Inferior parietal cortex (tissue), 1 donor: Measurements from ENCODE around the gene CDS2.

Source experiments
- DNase-seq: peaks from one replicate; pipeline ENCODE4 v3.0.0-alpha.2; 2016; ENCODE audit errors: extremely low spot score

CDS2 gene

GRCh38 chr20:5119143-5119434 lies 7.7 kb upstream of the CDS2 start:
- DNase-seq: no peak

GRCh38 chr20:5119435-5120184 lies 7.2 kb upstream of the CDS2 start, which contains the start of gene PCNA:
Gene PCNA, minus strand, starts transcription at chr20:5119958. Its CDS starts 160 bp downstream, at chr20:5119798.
- peak; percentile 94 for DNase-seq

GRCh38 chr20:5120185-5120476 lies 6.7 kb upstream of the CDS2 start:
- DNase-seq: no peak

GRCh38 chr20:5122873-5123260 lies 3.9 kb upstream of the CDS2 start:
- no peak for DNase-seq

DNA sequence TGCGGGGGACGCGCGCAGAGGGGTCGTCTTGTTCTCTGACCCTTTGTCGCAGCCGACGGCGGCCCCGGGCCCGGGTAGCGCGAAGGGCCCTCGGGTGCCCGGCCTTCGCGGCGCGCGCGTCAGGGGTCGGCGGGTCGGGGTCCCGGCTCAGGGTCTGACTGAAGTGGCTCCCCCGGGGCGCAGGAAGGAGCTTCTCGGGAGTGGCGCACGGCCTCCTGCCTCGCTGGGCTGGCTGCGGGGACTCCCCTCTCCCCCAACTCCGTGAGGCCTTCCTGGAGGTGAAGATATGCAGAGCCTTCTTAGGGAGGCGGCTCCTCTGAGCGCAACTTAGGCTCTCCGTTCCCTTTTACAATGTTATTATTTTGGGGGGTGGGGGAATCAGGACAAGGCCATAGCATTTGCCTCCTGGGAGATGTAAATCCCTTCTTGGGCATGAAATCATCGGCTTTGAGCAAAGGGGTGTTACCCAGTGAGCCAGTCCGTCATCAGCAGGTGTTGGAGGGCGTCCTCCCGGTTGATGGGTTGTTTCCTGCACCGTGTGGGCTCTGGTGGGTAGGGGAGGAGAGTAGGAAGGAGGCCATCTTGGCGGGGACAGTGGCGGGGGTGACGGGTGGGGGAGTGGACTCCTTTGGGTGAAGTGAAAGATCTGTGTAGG lies 523 bp downstream of the CDS2 start:
- DNase-seq: no peak

- no peak for DNase-seq
Measured at GRCh38 chr20:5127859-5128424, 1.1 kb downstream of the CDS2 start.

DNA sequence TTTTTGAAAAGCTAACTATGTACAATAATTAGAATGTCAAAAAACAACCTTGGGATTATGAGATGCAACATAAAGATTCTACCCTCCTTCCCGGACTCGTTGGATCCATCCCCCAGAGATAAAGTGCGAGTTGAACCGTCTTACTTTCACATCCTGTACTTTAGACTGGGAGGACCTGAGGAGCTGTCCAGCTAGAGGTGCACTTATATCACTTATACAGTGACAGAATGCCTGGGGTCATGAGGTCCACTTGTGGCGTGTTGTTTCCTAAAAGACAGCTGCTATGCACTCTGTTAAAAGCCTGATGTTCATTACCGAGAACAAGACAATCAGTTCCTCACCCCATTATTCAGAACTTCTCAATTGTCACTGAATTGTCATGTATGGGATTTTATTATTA lies 2.1 kb downstream of the CDS2 start:
- DNase-seq: no peak

GRCh38 chr20:5131502-5131901 lies 4.7 kb downstream of the CDS2 start:
- no peak for DNase-seq

- DNase-seq: no peak
Measured at GRCh38 chr20:5133998-5134397, 7.2 kb downstream of the CDS2 start.

DNA sequence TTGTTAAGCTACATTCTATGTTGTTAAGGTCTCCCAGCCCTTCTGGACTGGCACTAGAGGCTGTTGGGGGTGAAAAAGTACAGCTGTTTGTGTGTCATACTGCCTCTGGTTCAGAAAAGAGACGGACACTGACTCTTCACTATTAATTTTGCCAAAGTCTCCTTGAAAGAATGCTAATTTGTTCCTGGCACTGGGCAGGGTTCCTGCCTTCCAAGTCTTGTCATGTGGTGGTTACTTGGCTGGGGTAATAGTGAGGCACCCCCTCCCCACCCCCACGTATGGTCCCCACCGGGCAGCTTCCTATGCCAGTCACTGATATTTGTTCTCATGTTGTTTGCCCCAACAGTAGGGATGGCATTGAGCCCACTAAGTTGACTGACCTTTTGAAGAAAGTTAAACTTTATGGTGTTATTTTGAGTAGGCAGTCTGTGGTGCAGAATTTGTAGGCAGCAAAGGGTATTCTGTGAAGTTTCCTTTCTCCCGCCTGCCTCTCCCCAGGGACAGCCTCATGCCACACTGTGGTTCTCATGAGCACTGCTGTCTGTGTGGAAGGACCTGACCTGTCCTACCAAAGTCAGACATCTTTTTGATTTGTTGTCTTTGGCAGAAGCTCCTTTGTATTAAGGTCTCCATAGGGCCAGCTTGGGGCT lies 8.7 kb downstream of the CDS2 start:
- DNase-seq: peak; percentile 43

GRCh38 chr20:5136096-5136495 lies 9.3 kb downstream of the CDS2 start:
- no peak for DNase-seq

DNA sequence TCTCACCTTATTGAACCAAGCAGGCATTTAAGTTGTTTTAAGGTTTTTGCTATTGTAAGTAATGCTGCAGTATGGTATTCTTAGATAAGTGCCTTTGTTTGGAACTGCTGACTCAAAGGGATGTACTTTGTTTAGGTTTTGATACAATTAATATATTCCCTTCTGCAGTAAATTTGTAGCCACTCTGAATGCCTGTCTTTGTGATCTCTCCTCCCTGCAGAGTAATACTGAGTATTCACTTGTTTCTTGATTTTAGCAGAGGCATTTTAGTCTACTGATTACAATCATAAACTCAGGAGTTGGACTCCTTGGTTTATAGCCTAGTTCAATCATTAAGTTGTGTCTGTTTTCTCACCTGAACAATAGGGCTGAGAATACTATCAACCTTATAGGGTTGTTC lies 13.4 kb downstream of the CDS2 start:
- DNase-seq: no peak

GRCh38 chr20:5141615-5142014 lies 14.8 kb downstream of the CDS2 start:
- peak; percentile 63 for DNase-seq

GRCh38 chr20:5143851-5144250 lies 17.0 kb downstream of the CDS2 start:
- DNase-seq: no peak

DNA sequence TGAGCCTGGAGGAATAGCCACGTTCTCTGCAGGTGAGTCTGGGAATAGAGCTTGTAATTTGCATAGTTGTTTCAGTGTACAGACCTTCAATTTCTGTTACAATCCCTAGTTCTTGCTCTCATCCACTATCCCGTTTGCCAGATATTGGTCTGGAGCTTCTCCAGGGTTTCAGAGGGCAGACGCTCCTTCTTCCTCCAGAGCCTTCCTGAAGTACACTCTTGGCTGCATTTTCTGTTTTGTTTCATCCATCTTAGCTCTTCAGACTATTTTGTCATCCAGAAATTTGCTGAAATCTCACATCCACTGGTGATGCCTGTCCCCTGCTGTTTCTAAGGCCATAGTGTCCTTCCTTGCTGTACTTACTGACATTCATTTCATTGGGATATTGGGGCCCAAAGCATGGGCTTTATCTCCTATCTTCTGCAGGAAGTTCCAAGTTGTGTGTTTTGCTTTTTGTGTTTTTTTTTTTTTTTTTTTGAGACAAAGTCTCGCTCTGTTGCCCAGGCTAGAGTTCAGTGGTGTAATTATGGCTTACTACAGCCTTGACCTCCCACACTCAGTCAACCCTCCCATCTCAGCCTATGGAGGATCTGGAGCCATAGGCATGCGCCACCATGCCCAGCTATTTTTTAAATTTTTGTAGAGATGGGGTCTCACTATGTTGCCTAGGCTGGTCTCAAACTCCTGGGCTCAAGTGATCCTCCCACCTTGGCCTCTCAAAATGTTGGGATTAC lies 18.7 kb downstream of the CDS2 start:
- no peak for DNase-seq

- DNase-seq: no peak
Measured at GRCh38 chr20:5146099-5146668, 19.4 kb downstream of the CDS2 start.

DNA sequence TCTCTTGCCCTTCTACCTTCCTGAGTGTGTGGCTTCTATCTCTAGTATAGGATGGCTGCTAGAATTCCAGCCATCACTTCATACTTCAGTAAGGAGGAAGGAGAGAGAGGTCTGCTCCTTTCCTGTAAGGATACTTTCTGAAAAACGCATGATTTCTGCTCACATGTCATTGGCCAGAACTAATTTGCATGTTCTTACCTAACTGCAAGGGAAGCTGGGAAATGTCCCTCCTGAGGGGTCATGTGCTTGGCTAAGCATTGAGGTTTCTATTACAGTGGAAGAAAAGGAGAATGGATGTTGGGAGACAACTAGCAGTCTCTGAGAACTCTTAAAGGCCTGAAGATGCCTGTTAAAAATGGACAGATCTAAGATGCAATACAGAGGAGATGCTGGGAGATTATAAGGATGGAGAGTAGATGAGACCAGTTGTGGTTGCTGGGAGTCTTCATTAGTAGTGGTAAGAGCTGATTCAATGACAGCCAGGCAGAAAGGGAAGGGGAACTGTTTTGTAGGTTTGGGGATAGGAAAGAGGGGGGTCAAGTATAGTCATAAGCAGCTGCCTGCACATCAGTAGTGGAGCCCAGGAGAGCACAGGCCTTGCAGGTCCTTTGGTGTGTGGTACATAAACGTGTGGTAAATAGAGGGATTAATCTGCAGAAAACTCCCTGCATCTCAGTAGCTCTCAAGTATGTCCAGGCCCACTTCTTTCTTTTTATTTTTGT lies 20.2 kb downstream of the CDS2 start:
- DNase-seq: no peak

GRCh38 chr20:5148581-5148980 lies 21.8 kb downstream of the CDS2 start:
- no peak for DNase-seq

DNA sequence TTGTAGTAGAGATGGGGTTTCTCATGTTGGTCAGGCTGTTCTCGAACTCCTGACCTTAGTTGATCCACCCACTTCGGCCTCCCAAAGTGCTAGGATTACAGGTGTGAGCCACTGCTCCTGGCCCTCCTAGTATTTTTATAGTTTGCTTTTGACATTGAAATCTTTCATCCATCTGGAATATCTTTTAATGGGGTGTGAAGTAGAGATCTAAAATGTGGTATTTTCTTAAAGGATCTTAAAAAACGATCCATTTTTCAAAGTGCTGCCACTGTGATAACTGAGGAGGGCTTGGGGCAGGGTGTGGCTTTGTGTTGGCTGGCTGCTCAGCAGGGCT lies 23.1 kb downstream of the CDS2 start:
- no peak for DNase-seq

DNA sequence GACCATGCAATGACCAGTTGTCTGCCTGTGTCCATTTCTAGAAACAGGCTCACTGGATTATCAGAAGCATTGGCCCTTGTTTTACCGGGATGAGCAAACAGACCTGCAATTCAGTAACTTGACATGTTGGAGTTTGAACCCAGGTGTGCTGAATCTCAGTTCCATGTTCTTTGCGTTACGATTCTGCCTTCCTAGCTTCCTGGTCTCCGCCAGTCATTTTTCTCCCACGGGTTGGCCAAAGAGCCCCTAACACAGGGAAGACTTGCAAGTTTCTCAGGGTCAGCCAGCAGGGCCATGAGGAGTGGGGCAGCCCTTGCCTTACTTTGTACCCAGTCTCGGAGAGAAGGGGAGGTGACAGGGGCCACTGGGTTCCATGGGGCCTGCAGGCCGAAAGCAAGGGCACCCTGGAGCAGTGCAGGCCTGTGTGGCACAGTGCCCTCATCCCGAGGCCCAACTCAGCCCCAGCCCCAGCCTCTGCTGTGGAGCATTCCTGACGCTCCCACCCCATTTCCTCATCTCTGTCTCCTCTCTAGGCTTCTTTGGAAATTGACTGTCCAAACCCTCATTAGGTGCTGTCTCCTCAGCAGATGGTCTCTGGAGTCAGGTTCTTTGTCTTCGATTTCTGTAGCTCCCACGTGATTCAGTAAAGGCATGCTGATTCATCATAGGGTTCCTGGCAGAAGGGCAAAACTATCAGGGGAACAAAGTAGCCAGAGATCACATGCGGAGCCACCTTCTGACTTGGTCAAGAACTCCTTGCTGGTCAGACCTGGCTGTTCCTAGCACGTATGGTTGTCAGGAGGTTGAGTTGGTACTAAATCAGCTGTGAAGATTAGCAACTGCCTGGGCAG lies 23.6 kb downstream of the CDS2 start:
- DNase-seq: no peak

- no peak for DNase-seq
Measured at GRCh38 chr20:5153152-5153467, 26.3 kb downstream of the CDS2 start.
